ENCODE results near the gene ZNF175.

GRCh38 chr19:51640386-51640785 lies 69.3 kb downstream of the ZNF175 start:
- TF ChIP-seq CTCF (optimal IDR thresholded peaks at IDR 0.05 in 1 of 3, IDR thresholded peaks at IDR 0.05 in 1 of 3, conservative IDR thresholded peaks at IDR 0.05 in 1 of 3; ENCODE audit: extremely low read depth in 1 of 3, insufficient read depth in 2 of 3, low read length in 3 of 3): no peak
- TF ChIP-seq EZH2 (IDR thresholded peaks at IDR 0.05; ENCODE audit: low read length): no peak
